Measurements from ENCODE around the gene OSBPL6.

Gene OSBPL6

DNA sequence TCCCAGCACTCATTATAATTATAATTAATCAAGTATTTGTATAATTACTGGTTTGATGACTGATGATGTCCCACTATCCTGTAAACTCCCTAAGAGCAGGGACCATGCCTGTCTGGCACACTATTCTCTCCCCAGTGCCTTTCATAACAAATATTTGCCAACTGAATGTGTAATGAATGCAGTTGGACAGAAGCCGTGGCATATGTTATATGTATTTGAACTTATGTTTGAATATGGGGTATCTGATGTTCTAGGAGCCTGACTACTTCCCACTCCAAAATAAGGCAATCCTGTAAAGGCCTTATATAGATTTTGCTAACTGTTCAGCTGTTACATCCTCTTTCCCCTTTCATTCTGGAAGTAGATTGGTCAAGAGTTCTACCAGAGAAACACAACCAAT, 19.7 kb downstream of the OSBPL6 start:
- no peak for ATAC-seq
- TF ChIP-seq ZC3H10 (CRISPR knock-in tag; IDR thresholded peaks at IDR 0.05) (no peak), ISL1 (CRISPR knock-in tag; IDR thresholded peaks at IDR 0.05) (no peak), ZNF70 (CRISPR knock-in tag; IDR thresholded peaks at IDR 0.05) (no peak), TOX (CRISPR knock-in tag; IDR thresholded peaks at IDR 0.05; ENCODE audit: borderline replicate concordance) (no peak), RARB (CRISPR knock-in tag; IDR thresholded peaks at IDR 0.05) (no peak), GLIS3 (CRISPR knock-in tag; IDR thresholded peaks at IDR 0.05) (no peak), ZFP30 (CRISPR knock-in tag; IDR thresholded peaks at IDR 0.05) (no peak), PPARA (CRISPR knock-in tag; IDR thresholded peaks at IDR 0.05; ENCODE audit: borderline replicate concordance) (no peak), ESRRG (CRISPR knock-in tag; IDR thresholded peaks at IDR 0.05) (no peak), ARNTL (CRISPR knock-in tag; IDR thresholded peaks at IDR 0.05; ENCODE audit: borderline replicate concordance, low read depth) (no peak), BACH2 (CRISPR knock-in tag; IDR thresholded peaks at IDR 0.05; ENCODE audit: borderline replicate concordance) (no peak), OSR1 (CRISPR knock-in tag; IDR thresholded peaks at IDR 0.05) (no peak), ZNF565 (CRISPR knock-in tag; conservative IDR thresholded peaks at IDR 0.05; ENCODE audit: low read depth) (no peak), ZNF8 (CRISPR knock-in tag; IDR thresholded peaks at IDR 0.05) (no peak), SNAI2 (CRISPR knock-in tag; IDR thresholded peaks at IDR 0.05) (no peak)
- TF ChIP-seq, protein P1, sequence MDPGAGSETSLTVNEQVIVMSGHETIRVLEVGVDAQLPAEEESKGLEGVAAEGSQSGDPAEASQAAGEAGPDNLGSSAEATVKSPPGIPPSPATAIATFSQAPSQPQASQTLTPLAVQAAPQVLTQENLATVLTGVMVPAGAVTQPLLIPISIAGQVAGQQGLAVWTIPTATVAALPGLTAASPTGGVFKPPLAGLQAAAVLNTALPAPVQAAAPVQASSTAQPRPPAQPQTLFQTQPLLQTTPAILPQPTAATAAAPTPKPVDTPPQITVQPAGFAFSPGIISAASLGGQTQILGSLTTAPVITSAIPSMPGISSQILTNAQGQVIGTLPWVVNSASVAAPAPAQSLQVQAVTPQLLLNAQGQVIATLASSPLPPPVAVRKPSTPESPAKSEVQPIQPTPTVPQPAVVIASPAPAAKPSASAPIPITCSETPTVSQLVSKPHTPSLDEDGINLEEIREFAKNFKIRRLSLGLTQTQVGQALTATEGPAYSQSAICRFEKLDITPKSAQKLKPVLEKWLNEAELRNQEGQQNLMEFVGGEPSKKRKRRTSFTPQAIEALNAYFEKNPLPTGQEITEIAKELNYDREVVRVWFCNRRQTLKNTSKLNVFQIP (CRISPR knock-in tag; IDR thresholded peaks at IDR 0.05; ENCODE audit: borderline replicate concordance, low read depth), result no peak
- TF ChIP-seq, protein P2, sequence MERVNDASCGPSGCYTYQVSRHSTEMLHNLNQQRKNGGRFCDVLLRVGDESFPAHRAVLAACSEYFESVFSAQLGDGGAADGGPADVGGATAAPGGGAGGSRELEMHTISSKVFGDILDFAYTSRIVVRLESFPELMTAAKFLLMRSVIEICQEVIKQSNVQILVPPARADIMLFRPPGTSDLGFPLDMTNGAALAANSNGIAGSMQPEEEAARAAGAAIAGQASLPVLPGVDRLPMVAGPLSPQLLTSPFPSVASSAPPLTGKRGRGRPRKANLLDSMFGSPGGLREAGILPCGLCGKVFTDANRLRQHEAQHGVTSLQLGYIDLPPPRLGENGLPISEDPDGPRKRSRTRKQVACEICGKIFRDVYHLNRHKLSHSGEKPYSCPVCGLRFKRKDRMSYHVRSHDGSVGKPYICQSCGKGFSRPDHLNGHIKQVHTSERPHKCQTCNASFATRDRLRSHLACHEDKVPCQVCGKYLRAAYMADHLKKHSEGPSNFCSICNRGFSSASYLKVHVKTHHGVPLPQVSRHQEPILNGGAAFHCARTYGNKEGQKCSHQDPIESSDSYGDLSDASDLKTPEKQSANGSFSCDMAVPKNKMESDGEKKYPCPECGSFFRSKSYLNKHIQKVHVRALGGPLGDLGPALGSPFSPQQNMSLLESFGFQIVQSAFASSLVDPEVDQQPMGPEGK (CRISPR knock-in tag; IDR thresholded peaks at IDR 0.05; ENCODE audit: borderline replicate concordance), result no peak
- TF ChIP-seq, protein P3, sequence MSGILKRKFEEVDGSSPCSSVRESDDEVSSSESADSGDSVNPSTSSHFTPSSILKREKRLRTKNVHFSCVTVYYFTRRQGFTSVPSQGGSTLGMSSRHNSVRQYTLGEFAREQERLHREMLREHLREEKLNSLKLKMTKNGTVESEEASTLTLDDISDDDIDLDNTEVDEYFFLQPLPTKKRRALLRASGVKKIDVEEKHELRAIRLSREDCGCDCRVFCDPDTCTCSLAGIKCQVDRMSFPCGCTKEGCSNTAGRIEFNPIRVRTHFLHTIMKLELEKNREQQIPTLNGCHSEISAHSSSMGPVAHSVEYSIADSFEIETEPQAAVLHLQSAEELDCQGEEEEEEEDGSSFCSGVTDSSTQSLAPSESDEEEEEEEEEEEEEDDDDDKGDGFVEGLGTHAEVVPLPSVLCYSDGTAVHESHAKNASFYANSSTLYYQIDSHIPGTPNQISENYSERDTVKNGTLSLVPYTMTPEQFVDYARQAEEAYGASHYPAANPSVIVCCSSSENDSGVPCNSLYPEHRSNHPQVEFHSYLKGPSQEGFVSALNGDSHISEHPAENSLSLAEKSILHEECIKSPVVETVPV (CRISPR knock-in tag; IDR thresholded peaks at IDR 0.05), result no peak

DNA sequence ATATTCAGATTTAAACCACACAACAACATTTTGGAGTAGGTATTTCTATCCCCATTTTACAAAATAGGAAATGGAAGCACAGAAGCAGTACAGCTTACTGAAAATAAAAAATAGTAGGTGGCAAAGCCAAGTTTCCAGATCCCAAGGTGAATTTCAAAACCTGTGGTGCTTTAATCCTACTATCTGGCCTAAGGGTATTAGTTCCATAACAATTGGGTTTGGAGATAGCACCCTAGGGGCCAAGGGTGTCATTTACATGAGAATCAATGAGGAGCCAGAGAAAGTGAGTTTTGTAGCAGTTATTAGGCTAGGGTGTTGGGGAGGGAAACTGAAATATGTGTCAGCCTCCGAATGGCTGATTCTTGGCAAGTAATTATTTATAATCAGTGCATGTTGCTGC, 24.9 kb downstream of the OSBPL6 start:
- TF ChIP-seq ISL1 (CRISPR knock-in tag; IDR thresholded peaks at IDR 0.05) (no peak), ESRRG (CRISPR knock-in tag; IDR thresholded peaks at IDR 0.05) (no peak), ZFP30 (CRISPR knock-in tag; IDR thresholded peaks at IDR 0.05) (no peak), BACH2 (CRISPR knock-in tag; IDR thresholded peaks at IDR 0.05; ENCODE audit: borderline replicate concordance) (no peak), CSDC2 (CRISPR knock-in tag; IDR thresholded peaks at IDR 0.05) (no peak), RARB (CRISPR knock-in tag; IDR thresholded peaks at IDR 0.05) (no peak), ZNF8 (CRISPR knock-in tag; IDR thresholded peaks at IDR 0.05) (no peak), SNAI2 (CRISPR knock-in tag; IDR thresholded peaks at IDR 0.05) (no peak), ZC3H10 (CRISPR knock-in tag; IDR thresholded peaks at IDR 0.05) (no peak), GLIS3 (CRISPR knock-in tag; IDR thresholded peaks at IDR 0.05) (no peak), ARNTL (CRISPR knock-in tag; IDR thresholded peaks at IDR 0.05; ENCODE audit: borderline replicate concordance, low read depth) (no peak), OSR1 (CRISPR knock-in tag; IDR thresholded peaks at IDR 0.05) (no peak), TOX (CRISPR knock-in tag; IDR thresholded peaks at IDR 0.05; ENCODE audit: borderline replicate concordance) (no peak), ZNF565 (CRISPR knock-in tag; conservative IDR thresholded peaks at IDR 0.05; ENCODE audit: low read depth) (no peak), TCF4 (CRISPR knock-in tag; IDR thresholded peaks at IDR 0.05; ENCODE audit: borderline replicate concordance) (no peak)
- TF ChIP-seq, protein P4, sequence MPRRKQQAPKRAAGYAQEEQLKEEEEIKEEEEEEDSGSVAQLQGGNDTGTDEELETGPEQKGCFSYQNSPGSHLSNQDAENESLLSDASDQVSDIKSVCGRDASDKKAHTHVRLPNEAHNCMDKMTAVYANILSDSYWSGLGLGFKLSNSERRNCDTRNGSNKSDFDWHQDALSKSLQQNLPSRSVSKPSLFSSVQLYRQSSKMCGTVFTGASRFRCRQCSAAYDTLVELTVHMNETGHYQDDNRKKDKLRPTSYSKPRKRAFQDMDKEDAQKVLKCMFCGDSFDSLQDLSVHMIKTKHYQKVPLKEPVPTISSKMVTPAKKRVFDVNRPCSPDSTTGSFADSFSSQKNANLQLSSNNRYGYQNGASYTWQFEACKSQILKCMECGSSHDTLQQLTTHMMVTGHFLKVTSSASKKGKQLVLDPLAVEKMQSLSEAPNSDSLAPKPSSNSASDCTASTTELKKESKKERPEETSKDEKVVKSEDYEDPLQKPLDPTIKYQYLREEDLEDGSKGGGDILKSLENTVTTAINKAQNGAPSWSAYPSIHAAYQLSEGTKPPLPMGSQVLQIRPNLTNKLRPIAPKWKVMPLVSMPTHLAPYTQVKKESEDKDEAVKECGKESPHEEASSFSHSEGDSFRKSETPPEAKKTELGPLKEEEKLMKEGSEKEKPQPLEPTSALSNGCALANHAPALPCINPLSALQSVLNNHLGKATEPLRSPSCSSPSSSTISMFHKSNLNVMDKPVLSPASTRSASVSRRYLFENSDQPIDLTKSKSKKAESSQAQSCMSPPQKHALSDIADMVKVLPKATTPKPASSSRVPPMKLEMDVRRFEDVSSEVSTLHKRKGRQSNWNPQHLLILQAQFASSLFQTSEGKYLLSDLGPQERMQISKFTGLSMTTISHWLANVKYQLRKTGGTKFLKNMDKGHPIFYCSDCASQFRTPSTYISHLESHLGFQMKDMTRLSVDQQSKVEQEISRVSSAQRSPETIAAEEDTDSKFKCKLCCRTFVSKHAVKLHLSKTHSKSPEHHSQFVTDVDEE (CRISPR knock-in tag; IDR thresholded peaks at IDR 0.05), result no peak
- TF ChIP-seq, protein P5, sequence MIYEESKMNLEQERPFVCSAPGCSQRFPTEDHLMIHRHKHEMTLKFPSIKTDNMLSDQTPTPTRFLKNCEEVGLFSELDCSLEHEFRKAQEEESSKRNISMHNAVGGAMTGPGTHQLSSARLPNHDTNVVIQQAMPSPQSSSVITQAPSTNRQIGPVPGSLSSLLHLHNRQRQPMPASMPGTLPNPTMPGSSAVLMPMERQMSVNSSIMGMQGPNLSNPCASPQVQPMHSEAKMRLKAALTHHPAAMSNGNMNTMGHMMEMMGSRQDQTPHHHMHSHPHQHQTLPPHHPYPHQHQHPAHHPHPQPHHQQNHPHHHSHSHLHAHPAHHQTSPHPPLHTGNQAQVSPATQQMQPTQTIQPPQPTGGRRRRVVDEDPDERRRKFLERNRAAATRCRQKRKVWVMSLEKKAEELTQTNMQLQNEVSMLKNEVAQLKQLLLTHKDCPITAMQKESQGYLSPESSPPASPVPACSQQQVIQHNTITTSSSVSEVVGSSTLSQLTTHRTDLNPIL (CRISPR knock-in tag; IDR thresholded peaks at IDR 0.05; ENCODE audit: low read depth), result no peak
- TF ChIP-seq, protein P2 (CRISPR knock-in tag; IDR thresholded peaks at IDR 0.05; ENCODE audit: borderline replicate concordance), result no peak
- TF ChIP-seq, protein P1 (CRISPR knock-in tag; IDR thresholded peaks at IDR 0.05; ENCODE audit: borderline replicate concordance, low read depth), result no peak
- no peak for ATAC-seq
